Panc1 (cell line): ENCODE data around the gene TMEM63B. TPM values are rescaled to one million over a fixed set of nuclear protein-coding genes. Genes with fewer than 3 reads are reported as not detected.

ENCODE experiments used
- ATAC-seq: fragments of 200-7000 bp; cut with Tn5 transposase; 2 replicates; pipeline ENCODE4 v1.9.1; 2020; ENCODE audit warnings: mild to moderate bottlenecking, moderate library complexity
- BruUV-seq: library from RNA; stranded (reverse); fragments of 400-500 nt; replicated peaks from 2 replicates; lab custom pipeline; 2021; lab: Mats Ljungman, UMichigan
- CTCF ChIA-PET: fragments of 300-600 bp; sonication (Branson Sonifier 250); formaldehyde crosslinking; loops from one replicate; lab custom pipeline; 2022; ENCODE audit warnings: antibody characterized with exemption; lab: Charles Lee
- POLR2A ChIA-PET: fragments of 300-600 bp; sonication (Branson Sonifier 250); formaldehyde crosslinking; loops from one replicate; lab custom pipeline; 2022; ENCODE audit warnings: antibody characterized with exemption; lab: Charles Lee
- DNase-seq: peaks from one replicate; pipeline ENCODE4 v3.0.0-alpha.2; 2010; ENCODE audit warnings: low read depth, low spot score
- H3K27ac ChIP-seq: 2 replicates; pipeline ENCODE4 v1.5.1; 2011; ENCODE audit warnings: mild to moderate bottlenecking, low read length, inconsistent platforms
- H3K27me3 ChIP-seq: fragments of 200-500 bp; sonication (Bioruptor generic); 2 replicates; pipeline ENCODE4 v1.6.0; 2014; ENCODE audit warnings: low read length, inconsistent platforms; ENCODE audit not compliant: control insufficient read depth, insufficient read depth
- H3K36me3 ChIP-seq: fragments of 200-500 bp; sonication (Bioruptor generic); 2 replicates; pipeline ENCODE4 v1.5.1; 2014; ENCODE audit warnings: inconsistent platforms, mild to moderate bottlenecking, low read length, moderate library complexity; ENCODE audit not compliant: control insufficient read depth, insufficient read depth
- H3K4me1 ChIP-seq: 2 replicates; pipeline ENCODE4 v1.5.1; 2011; ENCODE audit warnings: inconsistent platforms, mild to moderate bottlenecking, low read length, moderate library complexity; ENCODE audit not compliant: control insufficient read depth, insufficient read depth
- H3K4me3 ChIP-seq, 2 experiments: 2 replicates each; pipeline ENCODE4 v1.5.1; 2011 to 2012; ENCODE audit warnings: low read depth in 2 of 2, low read length in 2 of 2, mild to moderate bottlenecking in 2 of 2, inconsistent platforms in 1 of 2, moderate library complexity in 1 of 2
- H3K9me3 ChIP-seq: fragments of 200-500 bp; sonication (Bioruptor generic); 2 replicates; pipeline ENCODE4 v1.5.1; 2014; ENCODE audit warnings: low read depth, mild to moderate bottlenecking, inconsistent platforms, low read length, moderate library complexity; ENCODE audit not compliant: control insufficient read depth, insufficient read depth
- POLR2AphosphoS5 ChIP-seq: IDR thresholded peaks from 2 replicates; pipeline ENCODE4 v1.6.1; 2012; ENCODE audit warnings: mild to moderate bottlenecking, low read depth, low read length, moderate library complexity
- SIN3A ChIP-seq: IDR thresholded peaks from 2 replicates; pipeline ENCODE4 v1.6.1; 2012; ENCODE audit warnings: low read depth, mild to moderate bottlenecking, low read length, moderate library complexity, borderline replicate concordance; ENCODE audit not compliant: insufficient read depth
- TCF7L2 ChIP-seq: IDR thresholded peaks from 2 replicates; pipeline ENCODE4 v1.6.1; 2011; ENCODE audit warnings: mild to moderate bottlenecking, low read depth, low read length, inconsistent platforms
- in situ Hi-C: cut with HindIII; loops from 2 replicates; pipeline ENCODE4 v1.10.0; 2016; ENCODE audit warnings: low sequenced_read_pairs, low pct_unique_long_range_greater_than_20kb
- intact Hi-C: fragments of 100-400 bp; cut with micrococcal nuclease; formaldehyde crosslinking; loops from one replicate; pipeline ENCODE4 v1.10.0; 2022; ENCODE audit not compliant: unreplicated experiment
- total RNA-seq: library from RNA; stranded (reverse); gene quantifications from one replicate; pipeline ENCODE4 v1.2.1, GENCODE V29; 2021; ENCODE audit not compliant: unreplicated experiment
- TF ChIP-seq, protein P1 (sequence below), 2 experiments: IDR thresholded peaks; 2 replicates each; pipeline ENCODE4 v1.6.1; 2011 to 2012; ENCODE audit warnings: low read depth in 2 of 2, control low read depth in 1 of 2, low read length in 1 of 2, mild to moderate bottlenecking in 1 of 2, moderate library complexity in 1 of 2; ENCODE audit not compliant: insufficient read depth in 1 of 2
- TF ChIP-seq, protein P2 (sequence below): fragments of 450-650 bp; IDR thresholded peaks from 2 replicates; pipeline ENCODE4 v1.5.1; 2017; ENCODE audit warnings: mild to moderate bottlenecking

TMEM63B gene
- total RNA-seq, 1 experiment from 2014 or later, result 54.1 TPM

DNA sequence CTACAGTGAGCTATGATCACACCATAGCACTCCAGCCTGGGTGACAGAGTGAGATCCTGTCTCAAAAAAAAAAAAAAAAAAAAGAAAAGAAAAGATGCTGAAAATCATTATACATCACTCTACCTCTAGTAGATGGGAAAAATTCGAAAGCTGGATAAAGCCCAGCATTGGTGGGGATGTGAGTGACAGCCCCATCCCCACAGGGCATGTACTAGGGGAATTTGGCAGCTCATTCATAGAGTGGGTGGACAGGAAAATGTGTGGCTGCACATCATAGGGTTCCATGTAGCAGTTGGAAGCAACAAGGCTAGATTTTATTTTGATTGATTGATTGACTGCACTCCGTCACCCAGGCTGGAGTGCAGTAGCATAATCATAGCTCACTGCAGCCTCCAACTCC lies 42.1 kb upstream of the TMEM63B start:
- H3K4me1 ChIP-seq, result no peaks in the 10 kb centered on the region
- POLR2A ChIA-PET, result interaction anchor here (0.6 to 0.7 kb wide), 2 partner anchors 164 to 430 kb away, joined by 5 to 10 read pairs; no protein-coding TSS in a partner anchor
- H3K36me3 ChIP-seq, result no peaks in the 10 kb centered on the region
- BruUV-seq, result no TSS peak
- in situ Hi-C loops, result no loop called here
- no peaks in the 10 kb centered on the region for H3K27me3 ChIP-seq
- ATAC-seq (no peak), DNase-seq (no peak)
- TF ChIP-seq SIN3A (no peak), POLR2AphosphoS5 (no peak), TCF7L2 (no peak)
- TF ChIP-seq, protein P1, sequence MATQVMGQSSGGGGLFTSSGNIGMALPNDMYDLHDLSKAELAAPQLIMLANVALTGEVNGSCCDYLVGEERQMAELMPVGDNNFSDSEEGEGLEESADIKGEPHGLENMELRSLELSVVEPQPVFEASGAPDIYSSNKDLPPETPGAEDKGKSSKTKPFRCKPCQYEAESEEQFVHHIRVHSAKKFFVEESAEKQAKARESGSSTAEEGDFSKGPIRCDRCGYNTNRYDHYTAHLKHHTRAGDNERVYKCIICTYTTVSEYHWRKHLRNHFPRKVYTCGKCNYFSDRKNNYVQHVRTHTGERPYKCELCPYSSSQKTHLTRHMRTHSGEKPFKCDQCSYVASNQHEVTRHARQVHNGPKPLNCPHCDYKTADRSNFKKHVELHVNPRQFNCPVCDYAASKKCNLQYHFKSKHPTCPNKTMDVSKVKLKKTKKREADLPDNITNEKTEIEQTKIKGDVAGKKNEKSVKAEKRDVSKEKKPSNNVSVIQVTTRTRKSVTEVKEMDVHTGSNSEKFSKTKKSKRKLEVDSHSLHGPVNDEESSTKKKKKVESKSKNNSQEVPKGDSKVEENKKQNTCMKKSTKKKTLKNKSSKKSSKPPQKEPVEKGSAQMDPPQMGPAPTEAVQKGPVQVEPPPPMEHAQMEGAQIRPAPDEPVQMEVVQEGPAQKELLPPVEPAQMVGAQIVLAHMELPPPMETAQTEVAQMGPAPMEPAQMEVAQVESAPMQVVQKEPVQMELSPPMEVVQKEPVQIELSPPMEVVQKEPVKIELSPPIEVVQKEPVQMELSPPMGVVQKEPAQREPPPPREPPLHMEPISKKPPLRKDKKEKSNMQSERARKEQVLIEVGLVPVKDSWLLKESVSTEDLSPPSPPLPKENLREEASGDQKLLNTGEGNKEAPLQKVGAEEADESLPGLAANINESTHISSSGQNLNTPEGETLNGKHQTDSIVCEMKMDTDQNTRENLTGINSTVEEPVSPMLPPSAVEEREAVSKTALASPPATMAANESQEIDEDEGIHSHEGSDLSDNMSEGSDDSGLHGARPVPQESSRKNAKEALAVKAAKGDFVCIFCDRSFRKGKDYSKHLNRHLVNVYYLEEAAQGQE (IDR thresholded peaks at IDR 0.05; ENCODE audit: insufficient read depth in 1 of 2, low read depth in 2 of 2, low read length in 1 of 2), result no peak
- TF ChIP-seq, protein P2, sequence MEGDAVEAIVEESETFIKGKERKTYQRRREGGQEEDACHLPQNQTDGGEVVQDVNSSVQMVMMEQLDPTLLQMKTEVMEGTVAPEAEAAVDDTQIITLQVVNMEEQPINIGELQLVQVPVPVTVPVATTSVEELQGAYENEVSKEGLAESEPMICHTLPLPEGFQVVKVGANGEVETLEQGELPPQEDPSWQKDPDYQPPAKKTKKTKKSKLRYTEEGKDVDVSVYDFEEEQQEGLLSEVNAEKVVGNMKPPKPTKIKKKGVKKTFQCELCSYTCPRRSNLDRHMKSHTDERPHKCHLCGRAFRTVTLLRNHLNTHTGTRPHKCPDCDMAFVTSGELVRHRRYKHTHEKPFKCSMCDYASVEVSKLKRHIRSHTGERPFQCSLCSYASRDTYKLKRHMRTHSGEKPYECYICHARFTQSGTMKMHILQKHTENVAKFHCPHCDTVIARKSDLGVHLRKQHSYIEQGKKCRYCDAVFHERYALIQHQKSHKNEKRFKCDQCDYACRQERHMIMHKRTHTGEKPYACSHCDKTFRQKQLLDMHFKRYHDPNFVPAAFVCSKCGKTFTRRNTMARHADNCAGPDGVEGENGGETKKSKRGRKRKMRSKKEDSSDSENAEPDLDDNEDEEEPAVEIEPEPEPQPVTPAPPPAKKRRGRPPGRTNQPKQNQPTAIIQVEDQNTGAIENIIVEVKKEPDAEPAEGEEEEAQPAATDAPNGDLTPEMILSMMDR, result no peak
- intact Hi-C loops, result no loop called here
- no peak overlapping the region for H3K4me3 ChIP-seq
- CTCF ChIA-PET, result no interaction called here
- H3K9me3 ChIP-seq, result no peaks in the 10 kb centered on the region
- no peak overlapping the region for H3K27ac ChIP-seq

DNA sequence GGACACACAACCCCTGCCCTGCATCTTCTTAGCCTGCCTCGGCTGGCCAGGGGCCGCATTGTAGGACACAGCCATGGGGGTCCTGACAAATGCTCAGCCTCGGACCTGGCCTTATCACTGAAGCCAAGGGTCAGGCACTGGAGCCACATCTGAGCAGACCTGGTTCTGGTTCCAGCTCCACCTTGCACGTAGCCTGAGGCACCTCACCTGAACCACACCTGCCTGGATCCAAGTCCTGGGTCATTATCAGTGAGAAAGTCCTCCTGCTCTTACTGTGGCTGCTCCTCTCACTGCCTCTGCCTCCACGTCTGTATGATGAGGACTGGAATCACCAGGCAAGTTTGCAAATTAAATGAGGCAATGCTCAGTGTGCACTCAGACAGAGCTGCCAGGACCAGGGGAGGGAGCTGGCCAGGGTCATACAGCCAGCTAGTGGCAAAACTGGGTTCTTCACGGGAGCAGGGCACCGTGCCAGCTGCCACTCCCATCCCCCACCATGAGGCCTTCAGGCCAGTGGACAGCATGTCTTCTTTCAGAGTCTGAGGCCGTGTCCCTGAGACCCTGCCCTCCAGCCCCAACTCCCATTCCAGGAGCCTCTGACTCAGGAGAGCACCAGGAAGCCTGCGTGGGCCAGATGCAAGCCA lies 40.3 kb upstream of the TMEM63B start:
- ChIA-PET POLR2A (interaction anchor here (0.7 kb wide), 1 partner anchor 16 kb away, joined by 4 read pairs; no protein-coding TSS in a partner anchor), CTCF (no interaction called here)
- no TSS peak for BruUV-seq

More for the DNA sequence above, 40.3 kb upstream of the TMEM63B start:
- Histone ChIP-seq H3K9me3 (no peaks in the 10 kb centered on the region), H3K4me1 (no peaks in the 10 kb centered on the region), H3K27ac (no peak overlapping the region), H3K4me3 (no peak overlapping the region), H3K36me3 (no peaks in the 10 kb centered on the region), H3K27me3 (no peaks in the 10 kb centered on the region)
- ATAC-seq (no peak), DNase-seq (no peak)
- in situ Hi-C loops, result no loop called here
- TF ChIP-seq, protein P2, result no peak
- TF ChIP-seq TCF7L2 (no peak), SIN3A (no peak), POLR2AphosphoS5 (no peak)
- TF ChIP-seq, protein P1 (IDR thresholded peaks at IDR 0.05; ENCODE audit: insufficient read depth in 1 of 2, low read depth in 2 of 2, low read length in 1 of 2), result no peak
- intact Hi-C loops, result no loop called here
